CD4-positive, alpha-beta memory T cell (primary cell): Measurements from ENCODE around the gene RAB8B. TPM values are rescaled to one million over a fixed set of nuclear protein-coding genes. Genes with fewer than 3 reads are reported as not detected.

Source experiments
- CTCF ChIA-PET: fragments of 350-600 bp; sonication (Branson Sonifier 250); formaldehyde crosslinking; loops from one replicate; lab custom pipeline; 2021; ENCODE audit warnings: inconsistent platforms; ENCODE audit not compliant: partially characterized antibody; lab: Charles Lee
- POLR2A ChIA-PET: fragments of 350-600 bp; sonication (Branson Sonifier 250); formaldehyde crosslinking; loops from one replicate; lab custom pipeline; 2021; ENCODE audit not compliant: partially characterized antibody; lab: Charles Lee
- DNase-seq, 5 donors: peaks; one replicate each; pipeline versions ENCODE4 v3.0.0 to v3.0.0-alpha.2; 2020 to 2022; ENCODE audit warnings: mixed read lengths in 1 of 5
- H3K27ac ChIP-seq: one replicate; pipeline ENCODE4 v1.7.0; 2013; ENCODE audit warnings: low read depth, low read length
- H3K27me3 ChIP-seq: 2 replicates; pipeline ENCODE4 v1.7.0; 2013; ENCODE audit warnings: mild to moderate bottlenecking, low read length, moderate library complexity; ENCODE audit not compliant: insufficient read depth
- H3K36me3 ChIP-seq: 2 replicates; pipeline ENCODE4 v1.7.0; 2013; ENCODE audit warnings: mild to moderate bottlenecking, low read length, moderate library complexity; ENCODE audit not compliant: insufficient read depth
- H3K4me1 ChIP-seq: 2 replicates; pipeline ENCODE4 v1.7.0; 2013; ENCODE audit warnings: mild to moderate bottlenecking, low read length, moderate library complexity; ENCODE audit not compliant: insufficient read depth
- H3K4me3 ChIP-seq, 2 donors: one replicate each; pipeline ENCODE4 v1.7.0; 2013; ENCODE audit warnings: low read length in 2 of 2, mild to moderate bottlenecking in 1 of 2
- H3K9me3 ChIP-seq, 2 donors: one replicate each; pipeline ENCODE4 v1.7.0; 2013; ENCODE audit warnings: low read length in 2 of 2, control low read depth in 1 of 2; ENCODE audit not compliant: control insufficient read depth in 1 of 2
- H3K27ac Mint-ChIP-seq, 7 donors: one replicate each; pipeline ENCODE4 v1.8.0; 2020 to 2021; ENCODE audit warnings: mixed read lengths in 7 of 7, mild to moderate bottlenecking in 6 of 7, inconsistent platforms in 3 of 7, moderate library complexity in 3 of 7
- H3K27me3 Mint-ChIP-seq, 2 donors: one replicate each; pipeline ENCODE4 v1.8.0; 2020 to 2021; ENCODE audit warnings: mixed read lengths in 2 of 2
- H3K36me3 Mint-ChIP-seq, 2 donors: one replicate each; pipeline ENCODE4 v1.8.0; 2020 to 2021; ENCODE audit warnings: mixed read lengths in 2 of 2, inconsistent platforms in 1 of 2, mild to moderate bottlenecking in 1 of 2
- H3K4me1 Mint-ChIP-seq, 4 donors: one replicate each; pipeline ENCODE4 v1.8.0; 2020 to 2021; ENCODE audit warnings: mixed read lengths in 4 of 4, mild to moderate bottlenecking in 1 of 4
- H3K4me3 Mint-ChIP-seq, 8 donors: one replicate each; pipeline ENCODE4 v1.8.0; 2020 to 2021; ENCODE audit warnings: mixed read lengths in 8 of 8, mild to moderate bottlenecking in 7 of 8, moderate library complexity in 6 of 8, inconsistent platforms in 3 of 8
- H3K9me3 Mint-ChIP-seq, 8 donors: one replicate each; pipeline ENCODE4 v1.8.0; 2020 to 2021; ENCODE audit warnings: mixed read lengths in 8 of 8, mild to moderate bottlenecking in 5 of 8, inconsistent platforms in 3 of 8, moderate library complexity in 1 of 8
- intact Hi-C: fragments of 100-400 bp; cut with micrococcal nuclease; formaldehyde crosslinking; loops from one replicate; pipeline ENCODE4 v1.15.1; 2023
- polyA plus RNA-seq, 2 donors: library from polyadenylated mRNA; unstranded; fragments of 300-500 nt; fragmentation: Illumina TruSeq; gene quantifications; one replicate each; pipeline ENCODE4 v1.2.3, GENCODE V29; 2021
- total RNA-seq, 2 experiments: library from RNA; stranded (reverse); gene quantifications; one replicate each; pipeline ENCODE4 v1.2.3, GENCODE V29; 2021

The RAB8B gene
- total and polyA plus RNA-seq, 4 experiments from 2014 or later = 35.1 to 86.4 (median 72.2) TPM

DNA sequence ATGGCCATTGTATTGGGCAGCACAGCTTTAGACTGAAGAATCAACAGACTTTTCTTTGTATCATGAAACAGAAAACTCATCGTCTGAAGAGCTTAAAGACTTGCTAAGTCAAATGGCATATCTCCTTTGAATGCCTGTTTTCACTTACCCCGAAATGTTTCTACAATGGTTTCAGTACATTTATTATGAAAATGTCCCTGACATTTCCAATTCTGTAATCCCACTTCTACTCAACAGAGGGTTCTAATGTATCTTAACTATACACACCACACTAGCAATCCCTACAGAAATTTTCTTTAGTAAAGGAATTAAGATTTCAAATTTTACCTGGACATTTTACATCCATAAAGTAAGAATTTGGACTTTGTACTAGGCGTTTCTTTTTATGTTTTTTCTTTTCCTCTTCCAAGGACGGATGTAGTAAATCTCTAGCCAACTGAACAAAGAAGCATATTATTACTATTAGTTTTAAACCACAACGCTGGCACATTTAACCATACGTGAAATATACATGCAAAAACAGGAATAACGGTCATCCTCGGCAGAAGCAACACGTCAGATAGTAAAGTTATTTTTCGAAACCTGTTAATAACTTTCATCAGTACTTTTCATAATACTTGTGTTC lies 33.2 kb upstream of the RAB8B start:
- Mint-ChIP-seq H3K4me3 (peak overlapping the region; percentile 97 to 100 (median 100)), H3K27ac (peak overlapping the region; percentile 89 to 99 (median 98)), H3K27me3 (no peaks in the 10 kb centered on the region), H3K36me3 (peaks cover 10 to 37% of the 10 kb centered on the region in 2 donors), H3K4me1 (peaks cover 14 to 32% (median 24%) of the 10 kb centered on the region in 4 donors), H3K9me3 (no peaks in the 10 kb centered on the region)
- POLR2A ChIA-PET = interaction anchor here (0.9 to 4.0 kb wide), 14 partner anchors 9 to 124 kb away, joined by 3 to 96 read pairs (median 7); partner anchors contain the start of gene APH1B
- H3K9me3 ChIP-seq = no peaks in the 10 kb centered on the region
- H3K27me3 ChIP-seq = no peaks in the 10 kb centered on the region
- no peak for DNase-seq
- H3K27ac ChIP-seq = peak overlapping the region; percentile 74
- peaks cover 7% of the 10 kb centered on the region for H3K36me3 ChIP-seq
- peaks cover 29% of the 10 kb centered on the region for H3K4me1 ChIP-seq
- CTCF ChIA-PET = interaction anchor here (0.6 to 1.5 kb wide), 5 partner anchors 10 to 106 kb away, joined by 3 to 5 read pairs (median 3); no protein-coding TSS in a partner anchor
- peak overlapping the region; percentile 53 to 88 for H3K4me3 ChIP-seq
- intact Hi-C loops = loop anchor here (2.0 to 5.0 kb wide), 2 partner anchors 77 to 246 kb away; no protein-coding TSS in a partner anchor

DNA sequence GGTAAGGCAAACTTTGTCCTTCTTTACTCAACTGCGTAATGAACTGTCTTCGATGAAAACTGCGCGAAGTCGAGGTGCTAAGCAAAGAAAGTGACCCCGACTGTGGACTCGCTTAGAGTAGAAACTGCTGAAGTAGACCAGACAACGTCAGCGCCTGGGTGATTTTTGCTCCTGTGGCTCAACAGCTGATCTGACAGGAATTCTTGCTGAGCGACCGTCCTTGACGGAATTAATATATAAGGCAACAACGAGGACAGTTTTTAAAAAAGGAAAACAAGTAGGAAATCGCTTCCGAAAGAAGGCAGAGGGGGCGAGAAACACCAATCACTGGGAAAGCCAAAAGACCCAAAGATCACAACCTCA lies 32.7 kb upstream of the RAB8B start:
- Histone ChIP-seq H3K9me3 (no peaks in the 10 kb centered on the region), H3K4me1 (peaks cover 29% of the 10 kb centered on the region), H3K27ac (peak overlapping the region; percentile 74), H3K36me3 (peaks cover 7% of the 10 kb centered on the region), H3K4me3 (peak overlapping the region; percentile 53 to 88), H3K27me3 (no peaks in the 10 kb centered on the region)
- DNase-seq = peak in 3 of 5 donors; percentile 2 to 10 (median 9)
- Mint-ChIP-seq H3K27me3 (no peaks in the 10 kb centered on the region), H3K27ac (peak overlapping the region; percentile 89 to 99 (median 98)), H3K9me3 (no peaks in the 10 kb centered on the region), H3K36me3 (peaks cover 10 to 33% of the 10 kb centered on the region in 2 donors), H3K4me1 (peaks cover 14 to 32% (median 24%) of the 10 kb centered on the region in 4 donors), H3K4me3 (peak overlapping the region; percentile 97 to 100 (median 100))
- ChIA-PET CTCF (interaction anchor here (0.6 to 1.5 kb wide), 7 partner anchors 9 to 105 kb away, joined by 3 to 5 read pairs (median 3); no protein-coding TSS in a partner anchor), POLR2A (interaction anchor here (0.9 to 4.0 kb wide), 24 partner anchors 9 to 347 kb away, joined by 3 to 96 read pairs (median 5); partner anchors contain the start of genes APH1B, RAB8B and USP3)
- intact Hi-C loops = loop anchor here (1.0 to 5.0 kb wide), 6 partner anchors 33 to 246 kb away; partner anchors contain the start of genes APH1B, LACTB and RAB8B

DNA sequence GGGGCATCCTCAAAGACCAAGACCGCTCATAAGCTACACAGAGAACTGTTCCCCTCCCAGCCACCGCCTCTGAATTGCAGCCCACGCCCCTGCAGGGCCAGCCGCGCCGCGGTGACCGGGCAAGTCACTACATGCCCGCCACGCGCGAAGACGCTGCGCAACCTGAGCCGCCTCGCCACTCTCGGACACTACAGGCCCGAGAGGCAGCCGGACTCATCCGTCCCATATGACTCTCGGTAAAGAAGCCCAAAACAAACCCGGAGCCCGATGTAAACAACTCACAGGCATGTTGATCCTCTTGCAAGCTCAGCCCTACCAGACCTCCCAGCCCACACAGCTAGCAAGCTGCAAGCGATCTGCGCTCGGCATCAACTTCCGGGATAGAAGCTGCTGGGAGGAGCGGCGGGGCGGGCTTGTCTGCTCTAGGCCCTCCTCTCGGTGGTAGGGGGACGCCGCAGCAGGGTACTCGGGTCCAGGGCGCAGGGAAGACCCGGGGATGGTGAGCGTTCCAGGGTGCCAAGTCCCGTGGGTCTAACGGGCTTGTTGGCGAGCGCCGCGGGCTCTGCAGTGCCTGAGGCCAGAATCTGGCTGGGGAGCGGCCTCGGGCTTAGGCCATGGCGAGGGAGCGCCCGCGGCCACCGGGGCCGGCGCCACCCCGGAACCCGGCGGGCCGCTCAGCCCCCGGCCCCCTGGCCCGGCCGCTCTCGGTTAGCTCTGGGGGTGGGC lies 32.1 kb upstream of the RAB8B start, which contains the start of gene RPS27L:
TSS of gene RPS27L (minus strand) at position 360 of the 726 bp plus-strand sequence. CDS start at position 288, 72 bp downstream.
- Histone ChIP-seq H3K4me3 (peak within 1 kb of the TSS; percentile 53 to 88), H3K4me1 (peaks cover 29% of the 10 kb centered on the region), H3K36me3 (peaks cover 7% of the 10 kb centered on the region), H3K27me3 (no peaks in the 10 kb centered on the region), H3K27ac (peak within 1 kb of the TSS; percentile 74), H3K9me3 (no peaks in the 10 kb centered on the region)
- H3K4me3 Mint-ChIP-seq = peak within 1 kb of the TSS; percentile 97 to 100 (median 100)
- peak within 1 kb of the TSS; percentile 89 to 99 (median 98) for H3K27ac Mint-ChIP-seq
- H3K4me1 Mint-ChIP-seq = peaks cover 14 to 32% (median 24%) of the 10 kb centered on the region in 4 donors
- H3K36me3 Mint-ChIP-seq = peaks cover 10 to 32% of the 10 kb centered on the region in 2 donors
- intact Hi-C loops = loop anchor here (1.0 to 5.0 kb wide), 6 partner anchors 32 to 245 kb away; partner anchors contain the start of genes APH1B, LACTB and RAB8B
- DNase-seq = peak; percentile 85 to 94 (median 87)
- CTCF ChIA-PET = interaction anchor here (0.6 to 1.5 kb wide), 7 partner anchors 9 to 105 kb away, joined by 3 to 5 read pairs (median 3); no protein-coding TSS in a partner anchor
- no peaks in the 10 kb centered on the region for H3K27me3 Mint-ChIP-seq
- POLR2A ChIA-PET = interaction anchor here (0.6 to 4.0 kb wide), 27 partner anchors 10 to 347 kb away, joined by 3 to 96 read pairs (median 5); partner anchors contain the start of genes APH1B, LACTB, RAB8B and USP3
- H3K9me3 Mint-ChIP-seq = no peaks in the 10 kb centered on the region

DNA sequence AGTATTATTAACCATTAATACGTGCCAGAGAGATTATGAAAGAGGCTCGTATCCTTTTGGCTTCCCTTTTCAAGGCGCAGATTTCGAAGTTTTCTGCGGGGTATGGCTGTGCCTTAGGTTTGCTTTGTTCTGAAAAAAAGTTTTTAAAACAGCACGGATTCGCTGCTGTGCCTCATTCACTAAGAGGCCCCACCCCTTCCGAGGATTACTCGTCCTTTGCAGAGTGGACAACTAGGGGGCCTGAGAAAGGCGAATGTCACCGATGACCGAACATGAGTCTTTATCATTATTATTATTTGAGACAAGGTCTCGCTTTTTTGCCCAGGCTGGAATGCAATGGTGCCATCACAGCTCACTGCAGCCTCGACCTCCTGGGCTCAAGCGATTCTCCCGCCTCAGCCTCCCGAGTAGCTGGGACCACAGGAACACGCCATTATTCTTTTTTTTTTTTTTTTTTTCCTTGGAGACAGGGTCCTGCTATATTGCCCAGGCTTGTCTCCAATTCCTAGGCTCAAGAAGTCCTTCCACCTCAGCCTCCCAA lies 31.4 kb upstream of the RAB8B start:
- H3K27ac ChIP-seq = peak overlapping the region; percentile 74
- Mint-ChIP-seq H3K4me3 (peak overlapping the region; percentile 89 to 100 (median 98)), H3K27ac (peak overlapping the region; percentile 57 to 92 (median 89)), H3K27me3 (no peaks in the 10 kb centered on the region), H3K9me3 (no peaks in the 10 kb centered on the region), H3K4me1 (peaks cover 14 to 32% (median 24%) of the 10 kb centered on the region in 4 donors), H3K36me3 (peaks cover 5 to 27% of the 10 kb centered on the region in 2 donors)
- intact Hi-C loops = loop anchor here (1.0 to 5.0 kb wide), 6 partner anchors 31 to 244 kb away; partner anchors contain the start of genes APH1B, LACTB and RAB8B
- no peaks in the 10 kb centered on the region for H3K27me3 ChIP-seq
- POLR2A ChIA-PET = interaction anchor here (0.6 to 4.0 kb wide), 22 partner anchors 9 to 346 kb away, joined by 3 to 96 read pairs (median 6); partner anchors contain the start of genes APH1B, LACTB, RAB8B and USP3
- DNase-seq = peak in 1 of 5 donors; percentile 45
- H3K4me3 ChIP-seq = peak overlapping the region; percentile 53 to 88
- peaks cover 4% of the 10 kb centered on the region for H3K36me3 ChIP-seq
- H3K9me3 ChIP-seq = no peaks in the 10 kb centered on the region
- H3K4me1 ChIP-seq = peaks cover 29% of the 10 kb centered on the region
- CTCF ChIA-PET = interaction anchor here (0.9 to 1.5 kb wide), 5 partner anchors 8 to 40 kb away, joined by 3 to 5 read pairs (median 4); no protein-coding TSS in a partner anchor

DNA sequence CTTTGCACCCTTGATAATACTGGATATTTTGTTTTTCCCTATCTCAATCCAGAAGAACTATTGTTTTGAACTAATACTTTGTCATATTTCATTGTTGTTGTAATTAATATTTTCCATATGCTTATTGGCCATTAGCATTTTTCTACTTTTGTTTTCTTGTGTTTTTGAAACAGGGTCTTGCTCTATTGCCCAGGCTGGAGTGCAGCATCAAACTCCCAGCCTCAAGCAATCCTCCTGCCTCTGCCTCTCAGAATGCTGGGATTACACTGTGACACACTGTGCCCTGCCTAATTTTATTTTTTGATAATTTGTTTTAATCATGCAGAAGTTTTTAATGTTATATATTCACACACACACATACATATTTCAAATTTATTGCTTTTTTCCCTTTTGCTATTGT lies 28.8 kb upstream of the RAB8B start:
- Histone ChIP-seq H3K4me1 (peaks cover 14% of the 10 kb centered on the region), H3K4me3 (no peak overlapping the region), H3K9me3 (no peaks in the 10 kb centered on the region), H3K27me3 (no peaks in the 10 kb centered on the region), H3K27ac (no peak overlapping the region), H3K36me3 (no peaks in the 10 kb centered on the region)
- Mint-ChIP-seq H3K36me3 (peaks cover 0 to 15% of the 10 kb centered on the region in 2 donors), H3K27ac (peak overlapping the region in 1 of 7 donors; percentile 29), H3K9me3 (no peaks in the 10 kb centered on the region), H3K4me1 (peaks cover 7 to 19% (median 13%) of the 10 kb centered on the region in 4 donors), H3K4me3 (peak overlapping the region in 1 of 8 donors; percentile 46), H3K27me3 (no peaks in the 10 kb centered on the region)
- ChIA-PET POLR2A (no interaction called here), CTCF (no interaction called here)
- intact Hi-C loops = no loop called here
- DNase-seq = no peak

DNA sequence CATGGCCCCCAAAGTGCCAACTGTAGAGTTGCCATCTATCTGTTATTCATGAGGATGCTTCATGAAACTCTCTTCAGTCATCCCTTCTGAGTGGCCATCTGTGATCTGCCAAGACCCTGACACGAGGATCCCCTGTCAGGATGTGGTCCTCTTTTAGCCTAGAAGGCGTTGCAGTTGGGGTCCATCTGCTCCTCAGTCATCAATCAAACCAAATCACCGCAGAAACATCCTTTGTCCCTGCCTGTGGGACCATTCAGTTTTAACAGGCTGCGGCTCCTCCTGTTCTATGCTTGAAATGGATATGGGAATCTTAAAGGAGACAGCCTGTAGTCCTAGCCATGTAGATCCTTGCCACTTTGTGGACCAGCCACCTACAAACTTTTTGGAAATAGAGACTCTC lies 26.2 kb upstream of the RAB8B start:
- H3K27me3 Mint-ChIP-seq = no peaks in the 10 kb centered on the region
- DNase-seq = no peak
- no peaks in the 10 kb centered on the region for H3K9me3 Mint-ChIP-seq
- no peaks in the 10 kb centered on the region for H3K36me3 Mint-ChIP-seq
- H3K4me3 Mint-ChIP-seq = no peak overlapping the region
- intact Hi-C loops = no loop called here
- no peaks in the 10 kb centered on the region for H3K9me3 ChIP-seq
- ChIA-PET CTCF (interaction anchor here (0.9 kb wide), 1 partner anchor 108 kb away, joined by 4 read pairs; no protein-coding TSS in a partner anchor), POLR2A (no interaction called here)
- H3K27ac Mint-ChIP-seq = peak overlapping the region in 1 of 7 donors; percentile 51
- no peaks in the 10 kb centered on the region for H3K36me3 ChIP-seq
- H3K4me1 Mint-ChIP-seq = peaks cover 0 to 8% (median 3%) of the 10 kb centered on the region in 4 donors
- no peaks in the 10 kb centered on the region for H3K27me3 ChIP-seq
- no peak overlapping the region for H3K4me3 ChIP-seq
- H3K4me1 ChIP-seq = peaks cover 3% of the 10 kb centered on the region
- H3K27ac ChIP-seq = no peak overlapping the region
